ENCODE measurements around the gene SHPK. TPM values are rescaled to one million over a fixed set of nuclear protein-coding genes. Genes with fewer than 3 reads are reported as not detected.

The SHPK gene
- total RNA-seq (10 to 100 TPM; 23.6 to 33.8 TPM), polyA plus RNA-seq (ENCODE audit: insufficient read depth, low read depth, low replicate concordance) (9.0 TPM)
- long read RNA-seq, donor 1, transcript SHPK-201 (7 exons, 3,838 nt): major isoform, 6 of 6 reads
- long read RNA-seq, donor 1, partial matches to known transcripts: 0 of 6 reads
- long read RNA-seq, donor 1, other reads (novel, unspliced or antisense): 0 of 6 reads
- long read RNA-seq, donor 2, transcript SHPK-201 (7 exons, 3,838 nt): major isoform, 5 of 5 reads
- long read RNA-seq, donor 2, partial matches to known transcripts: 0 of 5 reads
- long read RNA-seq, donor 2, other reads (novel, unspliced or antisense): 0 of 5 reads

DNA sequence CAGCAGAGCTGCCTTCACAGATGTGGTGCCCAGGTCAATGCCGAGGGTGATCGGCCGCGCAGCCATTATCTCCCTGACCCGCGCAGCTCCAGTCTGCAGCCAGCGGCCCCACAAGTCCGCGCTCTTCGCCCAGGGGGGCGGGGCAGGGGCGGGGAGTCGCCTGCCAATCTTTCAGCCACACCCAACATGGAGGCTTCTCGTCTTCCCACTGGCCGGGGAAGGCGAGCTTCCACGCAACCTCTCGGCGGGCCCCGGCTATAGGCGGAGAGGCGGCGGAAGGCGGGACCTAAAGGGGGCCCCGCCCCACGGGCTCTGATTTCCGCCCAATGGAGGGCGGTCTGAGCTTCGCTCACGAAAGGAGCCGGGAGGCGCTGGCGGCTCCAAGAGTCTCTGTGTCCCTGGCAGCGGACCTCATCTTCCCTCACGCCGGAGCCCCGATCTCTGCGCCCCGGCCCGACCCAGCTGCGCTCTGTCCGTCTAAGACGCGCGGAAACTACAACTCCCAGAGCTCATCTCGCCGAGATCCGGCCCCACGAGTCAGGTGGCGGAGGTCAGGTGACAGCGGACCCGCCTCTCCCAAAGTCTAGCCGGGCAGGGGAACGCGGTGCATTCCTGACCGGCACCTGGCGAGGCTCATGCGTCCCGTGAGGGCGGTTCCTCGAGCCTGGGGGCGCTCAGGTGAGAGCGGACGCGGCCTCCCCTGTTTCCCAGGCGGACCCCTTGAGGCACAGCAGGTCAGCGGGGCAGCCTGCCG, at the start of gene SHPK, which contains the start of gene CTNS:
SHPK (minus strand) TSS at position 97 of the 754 bp plus-strand sequence; CDS start at position 66, 31 bp downstream.
CTNS (plus strand) TSS at position 607 of the 754 bp plus-strand sequence. CDS start 3,447 bp downstream, outside the sequence.
- Histone ChIP-seq H3K4me3 (peak within 1 kb of the TSS; percentile 88 to 91), H3K9me3 (no peaks in the 10 kb centered on the region), H3K27ac (peak within 1 kb of the TSS; percentile 93 to 95), H3K4me1 (peaks cover 20% of the 10 kb centered on the region), H3K36me3 (ENCODE audit: low read depth, missing control alignments) (no peaks in the 10 kb centered on the region), H3K27me3 (no peaks in the 10 kb centered on the region)
- intact Hi-C loops (cut with DNase I; ENCODE audit: low total_unique reads): no loop called here
- peak; percentile 99 for DNase-seq
- 0 to 1% methylated on average over 22 to 68 of the region's 68 CpGs for WGBS, 2 donors
- TF ChIP-seq CTCF (IDR thresholded peaks at IDR 0.05): no peak
- TF ChIP-seq POLR2A (IDR thresholded peaks at IDR 0.05): no peak

DNA sequence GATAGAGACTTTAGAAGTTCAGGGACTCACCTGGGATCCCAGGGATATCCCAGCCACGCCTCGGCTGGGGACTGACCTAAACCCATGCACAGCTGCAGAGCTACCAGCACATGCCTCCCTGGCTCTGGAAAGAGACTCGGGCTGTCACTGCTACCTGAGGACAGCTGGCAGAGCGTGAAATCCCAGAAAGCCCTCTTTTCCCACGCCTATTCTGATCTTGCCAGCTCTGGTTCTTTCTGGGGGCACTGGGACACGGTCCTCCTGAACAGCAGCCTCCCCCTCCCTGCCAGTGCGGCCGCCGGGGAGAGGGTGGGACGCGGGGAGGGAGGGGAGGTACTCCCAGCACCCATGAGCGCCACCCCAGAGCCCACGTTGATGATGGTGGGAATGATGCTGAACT, 49.1 kb upstream of the SHPK start:
- Histone ChIP-seq H3K27me3 (no peaks in the 10 kb centered on the region), H3K36me3 (ENCODE audit: low read depth, missing control alignments) (no peaks in the 10 kb centered on the region), H3K9me3 (no peaks in the 10 kb centered on the region), H3K27ac (no peak overlapping the region), H3K4me3 (no peak overlapping the region), H3K4me1 (no peaks in the 10 kb centered on the region)
- no peak for DNase-seq
- TF ChIP-seq CTCF (IDR thresholded peaks at IDR 0.05): no peak
- TF ChIP-seq POLR2A (IDR thresholded peaks at IDR 0.05): no peak
- 46 to 56% methylated on average over 6 to 13 of the region's 13 CpGs for WGBS, 2 donors
- intact Hi-C loops (cut with DNase I; ENCODE audit: low total_unique reads): no loop called here

DNA sequence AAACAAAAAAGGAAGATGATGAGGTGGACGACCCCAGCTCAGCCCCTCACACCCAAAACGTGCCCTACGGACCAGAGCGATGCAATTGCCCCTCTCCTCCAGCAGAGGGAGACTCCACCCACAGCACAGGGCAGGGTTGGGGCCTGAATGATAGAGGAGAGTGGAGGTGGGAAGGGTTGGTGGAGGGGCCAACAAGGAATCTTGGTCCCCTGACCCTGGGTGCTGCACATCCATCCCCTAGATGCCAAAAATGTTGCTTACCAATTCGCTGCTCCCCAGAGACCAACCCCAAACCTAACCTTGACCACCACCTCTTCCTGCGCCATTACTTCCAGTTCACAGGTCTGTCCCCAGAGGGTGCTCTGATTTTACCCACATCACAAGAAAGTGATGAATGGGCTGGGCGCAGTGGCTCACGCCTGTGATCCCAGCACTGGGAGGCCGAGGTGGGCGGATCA, 47.0 kb upstream of the SHPK start:
- Histone ChIP-seq H3K4me1 (no peaks in the 10 kb centered on the region), H3K27me3 (no peaks in the 10 kb centered on the region), H3K4me3 (no peak overlapping the region), H3K36me3 (ENCODE audit: low read depth, missing control alignments) (no peaks in the 10 kb centered on the region), H3K27ac (no peak overlapping the region), H3K9me3 (no peaks in the 10 kb centered on the region)
- 45 to 54% methylated on average over 8 to 10 of the region's 10 CpGs for WGBS, 2 donors
- TF ChIP-seq POLR2A (IDR thresholded peaks at IDR 0.05) (no peak), CTCF (IDR thresholded peaks at IDR 0.05) (peak; percentile 57 to 87 (median 65))
- DNase-seq: no peak
- intact Hi-C loops (cut with DNase I; ENCODE audit: low total_unique reads): no loop called here

- no peaks in the 10 kb centered on the region for H3K27me3 ChIP-seq
- no peak overlapping the region for H3K27ac ChIP-seq
- no peak for DNase-seq
- H3K4me3 ChIP-seq: no peak overlapping the region
- no peaks in the 10 kb centered on the region for H3K9me3 ChIP-seq
- intact Hi-C loops (cut with DNase I; ENCODE audit: low total_unique reads): no loop called here
- 82 to 90% methylated on average over 4 to 12 of the region's 12 CpGs for WGBS, 2 donors
- no peaks in the 10 kb centered on the region for H3K4me1 ChIP-seq
- no peaks in the 10 kb centered on the region for H3K36me3 ChIP-seq (ENCODE audit: low read depth, missing control alignments)
- no peak for TF ChIP-seq POLR2A (IDR thresholded peaks at IDR 0.05)
- no peak for TF ChIP-seq CTCF (IDR thresholded peaks at IDR 0.05)
Measured at GRCh38 chr17:3682033-3682432, 46.0 kb upstream of the SHPK start.

Measured in testis (tissue), 5 donors.